Measurements from ENCODE around the gene DNA2.

The DNA2 gene

DNA sequence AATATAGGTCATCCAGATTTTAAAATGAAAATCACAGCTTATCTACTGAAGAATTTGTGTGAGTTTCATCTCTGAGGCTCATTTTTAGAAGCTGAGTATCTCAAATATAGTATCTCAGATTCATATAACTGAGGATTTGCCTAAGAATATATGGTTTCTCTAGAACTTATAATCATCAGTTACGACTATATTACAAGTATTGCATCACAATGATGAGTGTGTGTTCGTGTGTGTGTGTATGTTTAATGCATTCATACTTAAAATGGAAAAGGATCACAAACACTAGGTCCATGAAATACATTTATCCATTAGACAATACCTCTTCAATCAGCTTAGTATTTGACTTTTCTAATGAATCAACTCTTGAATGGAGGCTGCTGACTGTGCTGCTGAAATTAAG, 86.0 kb downstream of the DNA2 start:
- TF ChIP-seq ZNF274 (IDR thresholded peaks at IDR 0.05; ENCODE audit: low read depth, low read length) (no peak), YY1 (IDR thresholded peaks at IDR 0.05; ENCODE audit: insufficient read depth, insufficient read length) (no peak), SUZ12 (IDR thresholded peaks at IDR 0.05; ENCODE audit: extremely low read depth, insufficient read depth, insufficient read length) (no peak)
- H3K36me3 ChIP-seq (ENCODE audit: insufficient read depth, insufficient read length, low read length) = peaks cover 29% of the 10 kb centered on the region
- no peaks in the 10 kb centered on the region for H3K4me1 ChIP-seq (ENCODE audit: insufficient read depth, insufficient read length)
- H3K9ac ChIP-seq (ENCODE audit: insufficient read length, low read depth) = no peak overlapping the region
- no peaks in the 10 kb centered on the region for H3K9me3 ChIP-seq (ENCODE audit: insufficient read depth, low read length)
- no peak overlapping the region for H3K4me3 ChIP-seq (ENCODE audit: insufficient read length, low read depth)
- DNase-seq (ENCODE audit: low read depth, low spot score) = no peak
- H3K27me3 ChIP-seq (ENCODE audit: insufficient read depth, insufficient read length) = no peaks in the 10 kb centered on the region

- DNase-seq (ENCODE audit: low read depth, low spot score) = no peak
- H3K36me3 ChIP-seq (ENCODE audit: insufficient read depth, insufficient read length, low read length) = peaks cover 21% of the 10 kb centered on the region
- TF ChIP-seq ZNF274 (IDR thresholded peaks at IDR 0.05; ENCODE audit: low read depth, low read length) (no peak), YY1 (IDR thresholded peaks at IDR 0.05; ENCODE audit: insufficient read depth, insufficient read length) (no peak), SUZ12 (IDR thresholded peaks at IDR 0.05; ENCODE audit: extremely low read depth, insufficient read depth, insufficient read length) (no peak)
Observed at GRCh38 chr10:68371604-68372003, 100.2 kb downstream of the DNA2 start.

DNA sequence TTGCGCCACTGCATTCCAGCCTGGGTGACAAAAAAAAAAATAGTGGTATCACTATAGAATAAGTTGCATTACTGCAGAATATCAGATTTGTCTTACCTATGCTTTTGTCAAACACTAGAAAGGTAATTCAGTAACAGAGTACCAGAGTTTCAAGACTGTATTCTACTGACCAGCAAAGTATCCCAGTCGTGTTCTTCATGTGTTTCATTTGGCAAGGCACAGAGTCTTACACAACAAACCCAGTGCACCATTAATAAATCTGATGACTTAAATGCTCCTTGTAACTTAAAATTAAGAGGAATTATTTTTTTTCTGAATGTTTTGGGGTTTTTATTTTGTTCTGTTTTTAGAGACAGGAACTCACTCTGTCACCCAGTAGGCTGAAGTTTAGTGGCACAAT, 104.7 kb downstream of the DNA2 start:
- peaks cover 18% of the 10 kb centered on the region for H3K36me3 ChIP-seq (ENCODE audit: insufficient read depth, insufficient read length, low read length)
- TF ChIP-seq ZNF274 (IDR thresholded peaks at IDR 0.05; ENCODE audit: low read depth, low read length) (no peak), YY1 (IDR thresholded peaks at IDR 0.05; ENCODE audit: insufficient read depth, insufficient read length) (no peak), SUZ12 (IDR thresholded peaks at IDR 0.05; ENCODE audit: extremely low read depth, insufficient read depth, insufficient read length) (no peak)

More at GRCh38 chr10:68371604-68372003, 100.2 kb downstream of the DNA2 start:
- H3K4me1 ChIP-seq (ENCODE audit: insufficient read depth, insufficient read length) = no peaks in the 10 kb centered on the region
- H3K27me3 ChIP-seq (ENCODE audit: insufficient read depth, insufficient read length) = no peaks in the 10 kb centered on the region
- H3K4me3 ChIP-seq (ENCODE audit: insufficient read length, low read depth) = no peak overlapping the region
- peaks cover 19% of the 10 kb centered on the region; the same call in 1 of the 2 replicates for H3K9me3 ChIP-seq (ENCODE audit: insufficient read depth, low read length)
- no peak overlapping the region for H3K9ac ChIP-seq (ENCODE audit: insufficient read length, low read depth)

GRCh38 chr10:68366600-68366999, 105.2 kb downstream of the DNA2 start:
- TF ChIP-seq YY1 (IDR thresholded peaks at IDR 0.05; ENCODE audit: insufficient read depth, insufficient read length) = no peak
- TF ChIP-seq SUZ12 (IDR thresholded peaks at IDR 0.05; ENCODE audit: extremely low read depth, insufficient read depth, insufficient read length) = no peak
- TF ChIP-seq ZNF274 (IDR thresholded peaks at IDR 0.05; ENCODE audit: low read depth, low read length) = no peak
- peaks cover 18% of the 10 kb centered on the region for H3K36me3 ChIP-seq (ENCODE audit: insufficient read depth, insufficient read length, low read length)
- H3K9ac ChIP-seq (ENCODE audit: insufficient read length, low read depth) = no peak overlapping the region
- DNase-seq (ENCODE audit: low read depth, low spot score) = no peak
- 0 out of 2 replicates have a peak, but pooled peaks cover 1% of the 10 kb centered on the region for H3K9me3 ChIP-seq (ENCODE audit: insufficient read depth, low read length)
- H3K4me1 ChIP-seq (ENCODE audit: insufficient read depth, insufficient read length) = no peaks in the 10 kb centered on the region
- no peak overlapping the region for H3K4me3 ChIP-seq (ENCODE audit: insufficient read length, low read depth)
- no peaks in the 10 kb centered on the region for H3K27me3 ChIP-seq (ENCODE audit: insufficient read depth, insufficient read length)

More for the DNA sequence above, 104.7 kb downstream of the DNA2 start:
- H3K4me1 ChIP-seq (ENCODE audit: insufficient read depth, insufficient read length) = no peaks in the 10 kb centered on the region
- H3K27me3 ChIP-seq (ENCODE audit: insufficient read depth, insufficient read length) = no peaks in the 10 kb centered on the region
- no peak overlapping the region for H3K9ac ChIP-seq (ENCODE audit: insufficient read length, low read depth)
- H3K4me3 ChIP-seq (ENCODE audit: insufficient read length, low read depth) = no peak overlapping the region
- peaks cover 7% of the 10 kb centered on the region; the same call in 1 of the 2 replicates for H3K9me3 ChIP-seq (ENCODE audit: insufficient read depth, low read length)
- no peak for DNase-seq (ENCODE audit: low read depth, low spot score)

DNA sequence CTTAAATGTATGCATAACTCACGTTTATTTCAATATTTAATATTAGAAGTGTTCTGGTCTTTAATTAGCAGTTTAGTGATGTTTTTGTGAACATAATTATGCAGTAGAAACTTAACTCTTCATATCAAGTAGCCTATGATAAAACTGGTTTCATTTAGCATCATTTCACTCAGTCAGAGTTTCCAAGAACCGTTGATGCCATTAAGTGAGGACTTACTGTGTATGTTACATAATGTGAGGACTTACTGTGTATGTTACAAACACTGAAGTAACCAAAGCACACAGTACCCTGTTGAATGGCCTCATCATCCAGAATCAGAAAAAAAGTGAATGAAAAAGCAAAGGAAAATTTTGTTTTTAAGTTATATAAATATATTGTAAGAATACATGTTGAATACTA, 106.2 kb downstream of the DNA2 start:
- Histone ChIP-seq H3K9ac (ENCODE audit: insufficient read length, low read depth) (no peak overlapping the region), H3K27me3 (ENCODE audit: insufficient read depth, insufficient read length) (no peaks in the 10 kb centered on the region), H3K9me3 (ENCODE audit: insufficient read depth, low read length) (no peaks in the 10 kb centered on the region), H3K4me1 (ENCODE audit: insufficient read depth, insufficient read length) (no peaks in the 10 kb centered on the region), H3K4me3 (ENCODE audit: insufficient read length, low read depth) (no peak overlapping the region), H3K36me3 (ENCODE audit: insufficient read depth, insufficient read length, low read length) (peaks cover 23% of the 10 kb centered on the region)
- DNase-seq (ENCODE audit: low read depth, low spot score) = no peak
- TF ChIP-seq YY1 (IDR thresholded peaks at IDR 0.05; ENCODE audit: insufficient read depth, insufficient read length) = no peak
- no peak for TF ChIP-seq SUZ12 (IDR thresholded peaks at IDR 0.05; ENCODE audit: extremely low read depth, insufficient read depth, insufficient read length)
- TF ChIP-seq ZNF274 (IDR thresholded peaks at IDR 0.05; ENCODE audit: low read depth, low read length) = no peak

DNA sequence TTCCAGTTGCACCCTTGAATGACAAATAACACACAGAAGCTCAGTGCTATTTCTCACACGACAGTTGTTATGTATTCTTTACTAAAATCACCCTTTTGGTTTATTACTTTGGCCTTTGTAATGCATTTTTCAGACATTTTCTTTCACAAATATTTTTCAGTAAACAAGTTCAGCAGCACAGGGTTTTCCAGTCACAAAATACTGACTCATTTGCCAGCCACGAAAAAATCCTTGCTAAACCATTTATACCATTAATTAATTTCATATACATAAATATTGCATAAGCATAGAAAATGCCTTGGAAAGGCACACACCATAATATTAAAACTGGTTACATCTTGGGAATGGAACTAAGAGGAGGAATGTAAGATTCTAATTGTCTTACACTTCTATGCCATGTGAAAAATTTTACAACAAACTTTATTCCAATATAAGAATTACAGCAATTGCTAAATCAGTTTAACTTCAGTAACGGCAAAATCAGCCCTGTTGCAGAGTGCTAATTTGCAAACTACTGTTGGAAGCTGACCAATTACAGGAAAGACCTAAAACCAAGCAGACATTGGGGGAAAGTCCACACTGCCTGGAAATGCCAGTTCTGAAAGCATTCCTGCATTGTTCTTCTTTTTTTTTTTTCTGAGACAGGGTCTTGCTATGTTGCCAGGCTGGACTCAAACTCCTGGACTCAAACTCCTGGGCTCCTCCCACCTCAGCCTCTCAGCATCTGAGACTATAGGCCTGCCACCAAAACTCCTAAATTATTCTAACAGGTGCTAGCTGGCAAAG, 107.5 kb downstream of the DNA2 start:
- peaks cover 23% of the 10 kb centered on the region for H3K36me3 ChIP-seq (ENCODE audit: insufficient read depth, insufficient read length, low read length)
- no peaks in the 10 kb centered on the region for H3K27me3 ChIP-seq (ENCODE audit: insufficient read depth, insufficient read length)
- no peak for TF ChIP-seq ZNF274 (IDR thresholded peaks at IDR 0.05; ENCODE audit: low read depth, low read length)
- TF ChIP-seq YY1 (IDR thresholded peaks at IDR 0.05; ENCODE audit: insufficient read depth, insufficient read length) = no peak
- no peak for TF ChIP-seq SUZ12 (IDR thresholded peaks at IDR 0.05; ENCODE audit: extremely low read depth, insufficient read depth, insufficient read length)
- DNase-seq (ENCODE audit: low read depth, low spot score) = no peak
- no peak overlapping the region for H3K4me3 ChIP-seq (ENCODE audit: insufficient read length, low read depth)
- H3K9me3 ChIP-seq (ENCODE audit: insufficient read depth, low read length) = no peaks in the 10 kb centered on the region
- no peaks in the 10 kb centered on the region for H3K4me1 ChIP-seq (ENCODE audit: insufficient read depth, insufficient read length)
- H3K9ac ChIP-seq (ENCODE audit: insufficient read length, low read depth) = no peak overlapping the region
